SK-N-MC (cell line): ENCODE data around the gene TTC38.

Experiments used
- EZH2 ChIP-seq: fragments of 200-600 bp; sonication (generic); IDR thresholded peaks from one replicate; pipeline ENCODE4 v1.6.1; 2017; ENCODE audit warnings: antibody characterized with exemption
- POLR2AphosphoS5 ChIP-seq: IDR thresholded peaks from 2 replicates; pipeline ENCODE4 v1.6.1; 2012; ENCODE audit warnings: mild to moderate bottlenecking, low read depth, low read length, borderline replicate concordance

GRCh38 chr22:46286941-46287872 is 19.4 kb downstream of the TTC38 start:
- TF ChIP-seq POLR2AphosphoS5 (no peak), EZH2 (no peak)
